Activated CD8-positive, alpha-beta T cell treated with anti-CD3 and anti-CD28 coated beads for 36 hours (primary cell): Measurements from ENCODE around the gene MGA. TPM values are rescaled to one million over a fixed set of nuclear protein-coding genes. Genes with fewer than 3 reads are reported as not detected.

Experiments
- ATAC-seq: fragments of 200-7000 bp; cut with Tn5 transposase; one replicate; pipeline ENCODE4 v1.10.0; 2021; ENCODE audit warnings: mild to moderate bottlenecking, moderate library complexity
- CTCF ChIA-PET: fragments of 350-600 bp; sonication (Branson Sonifier 250); formaldehyde crosslinking; loops from one replicate; lab custom pipeline; 2021; ENCODE audit warnings: antibody characterized with exemption; lab: Charles Lee
- POLR2A ChIA-PET: fragments of 350-600 bp; sonication (Branson Sonifier 250); formaldehyde crosslinking; loops from one replicate; lab custom pipeline; 2021; ENCODE audit warnings: antibody characterized with exemption; lab: Charles Lee
- DNase-seq: peaks from one replicate; pipeline ENCODE4 v3.0.0-alpha.2; 2020
- H3K27ac Mint-ChIP-seq: one replicate; pipeline ENCODE4 v1.8.0; 2021; ENCODE audit warnings: mild to moderate bottlenecking, mixed read lengths
- H3K27me3 Mint-ChIP-seq: one replicate; pipeline ENCODE4 v1.8.0; 2021; ENCODE audit warnings: mixed read lengths
- H3K36me3 Mint-ChIP-seq: one replicate; pipeline ENCODE4 v1.8.0; 2021; ENCODE audit warnings: low read depth, mixed read lengths
- H3K4me1 Mint-ChIP-seq: one replicate; pipeline ENCODE4 v1.8.0; 2021; ENCODE audit warnings: low read depth, mixed read lengths
- H3K4me3 Mint-ChIP-seq: one replicate; pipeline ENCODE4 v1.8.0; 2021; ENCODE audit warnings: mild to moderate bottlenecking, moderate library complexity, mixed read lengths
- H3K9me3 Mint-ChIP-seq: one replicate; pipeline ENCODE4 v1.8.0; 2021; ENCODE audit warnings: mixed read lengths
- CTCF ChIP-seq: fragments of 200-600 bp; IDR thresholded peaks from one replicate; pipeline ENCODE4 v1.8.0; 2022; ENCODE audit warnings: antibody characterized with exemption, mild to moderate bottlenecking
- intact Hi-C: fragments of 100-400 bp; cut with micrococcal nuclease; formaldehyde crosslinking; loops from one replicate; pipeline ENCODE4 v1.10.0; 2022
- total RNA-seq, 2 experiments: library from RNA; stranded (reverse); gene quantifications; one replicate each; pipeline ENCODE4 v1.2.3, GENCODE V29; 2021

The MGA gene
- total RNA-seq, 2 experiments from 2014 or later = 30.7 to 32.6 TPM

- no peak overlapping the region for H3K4me3 Mint-ChIP-seq
- DNase-seq (no peak), ATAC-seq (no peak)
- ChIA-PET POLR2A (interaction anchor here (1.1 kb wide), 1 partner anchor 42 kb away, joined by 3 read pairs; no protein-coding TSS in a partner anchor), CTCF (interaction anchor here (1.1 kb wide), 1 partner anchor 161 kb away, joined by 3 read pairs; no protein-coding TSS in a partner anchor)
- no peak for TF ChIP-seq CTCF
- intact Hi-C loops = no loop called here
- H3K4me1 Mint-ChIP-seq = no peaks in the 10 kb centered on the region
- no peaks in the 10 kb centered on the region for H3K36me3 Mint-ChIP-seq
- H3K9me3 Mint-ChIP-seq = no peaks in the 10 kb centered on the region
- no peaks in the 10 kb centered on the region for H3K27me3 Mint-ChIP-seq
- H3K27ac Mint-ChIP-seq = no peak overlapping the region
Observed at GRCh38 chr15:41627203-41627602, 33.0 kb upstream of the MGA start.

- CTCF ChIA-PET = interaction anchor here (0.9 kb wide), 2 partner anchors 72 to 164 kb away, joined by 3 read pairs; no protein-coding TSS in a partner anchor
Observed at GRCh38 chr15:41629463-41629862, 30.7 kb upstream of the MGA start.

GRCh38 chr15:41629883-41630282 lies 30.3 kb upstream of the MGA start:
- Mint-ChIP-seq H3K36me3 (no peaks in the 10 kb centered on the region), H3K9me3 (no peaks in the 10 kb centered on the region), H3K27me3 (no peaks in the 10 kb centered on the region), H3K4me3 (no peak overlapping the region), H3K27ac (no peak overlapping the region), H3K4me1 (peaks cover 3% of the 10 kb centered on the region)
- ATAC-seq (no peak), DNase-seq (no peak)
- intact Hi-C loops = no loop called here
- TF ChIP-seq CTCF = no peak
- ChIA-PET CTCF (no interaction called here), POLR2A (interaction anchor here (0.6 kb wide), 2 partner anchors 44 to 54 kb away, joined by 3 read pairs; no protein-coding TSS in a partner anchor)

More at GRCh38 chr15:41629463-41629862, 30.7 kb upstream of the MGA start:
- POLR2A ChIA-PET = interaction anchor here (0.6 kb wide), 1 partner anchor 53 kb away, joined by 3 read pairs; no protein-coding TSS in a partner anchor
- DNase-seq = no peak
- H3K9me3 Mint-ChIP-seq = no peaks in the 10 kb centered on the region
- TF ChIP-seq CTCF = no peak
- intact Hi-C loops = no loop called here
- peaks cover 2% of the 10 kb centered on the region for H3K4me1 Mint-ChIP-seq
- no peak overlapping the region for H3K27ac Mint-ChIP-seq
- ATAC-seq = no peak
- no peaks in the 10 kb centered on the region for H3K27me3 Mint-ChIP-seq
- H3K4me3 Mint-ChIP-seq = no peak overlapping the region
- H3K36me3 Mint-ChIP-seq = no peaks in the 10 kb centered on the region

- DNase-seq (no peak), ATAC-seq (no peak)
- ChIA-PET CTCF (interaction anchor here (1.0 kb wide), 1 partner anchor 44 kb away, joined by 3 read pairs; no protein-coding TSS in a partner anchor), POLR2A (interaction anchor here (0.6 kb wide), 1 partner anchor 45 kb away, joined by 3 read pairs; no protein-coding TSS in a partner anchor)
- Mint-ChIP-seq H3K27me3 (no peaks in the 10 kb centered on the region), H3K36me3 (no peaks in the 10 kb centered on the region), H3K27ac (no peak overlapping the region), H3K9me3 (no peaks in the 10 kb centered on the region), H3K4me1 (peaks cover 3% of the 10 kb centered on the region), H3K4me3 (no peak overlapping the region)
- intact Hi-C loops = no loop called here
- TF ChIP-seq CTCF = no peak
Observed at GRCh38 chr15:41630616-41631217, 29.5 kb upstream of the MGA start.

- Mint-ChIP-seq H3K4me3 (no peak overlapping the region), H3K27me3 (no peaks in the 10 kb centered on the region), H3K36me3 (no peaks in the 10 kb centered on the region), H3K4me1 (peaks cover 7% of the 10 kb centered on the region), H3K27ac (no peak overlapping the region), H3K9me3 (no peaks in the 10 kb centered on the region)
- TF ChIP-seq CTCF = no peak
- ChIA-PET CTCF (interaction anchor here (1.3 kb wide), 1 partner anchor 28 kb away, joined by 5 read pairs; no protein-coding TSS in a partner anchor), POLR2A (no interaction called here)
- no peak for ATAC-seq
- intact Hi-C loops = no loop called here
- DNase-seq = no peak
Observed at GRCh38 chr15:41631880-41632470, 28.2 kb upstream of the MGA start.
